Kidney epithelial cell (primary cell): ENCODE results near the gene CFD. TPM values are rescaled to one million over a fixed set of nuclear protein-coding genes. Genes with fewer than 3 reads are reported as not detected.

ENCODE experiments used
- DNase-seq: peaks from one replicate; pipeline ENCODE4 v3.0.0-alpha.2; 2010; ENCODE audit warnings: low read depth
- H3K27me3 ChIP-seq: 2 replicates; pipeline ENCODE4 v1.6.0; 2011; ENCODE audit warnings: low read length; ENCODE audit not compliant: control insufficient read depth, insufficient read depth
- H3K36me3 ChIP-seq: 2 replicates; pipeline ENCODE4 v1.5.1; 2011; ENCODE audit warnings: low read length; ENCODE audit not compliant: control insufficient read depth, insufficient read depth
- H3K4me3 ChIP-seq: 2 replicates; pipeline ENCODE4 v1.5.1; 2011; ENCODE audit warnings: low read depth, mild to moderate bottlenecking, control low read depth, low read length
- CTCF ChIP-seq: IDR thresholded peaks from 2 replicates; pipeline ENCODE4 v1.5.1; 2011; ENCODE audit warnings: mild to moderate bottlenecking, moderate library complexity, low read length, control low read depth, inconsistent platforms; ENCODE audit not compliant: insufficient read depth, poor library complexity, severe bottlenecking
- total RNA-seq: library from RNA; depleted of rRNA; stranded (reverse); fragments of >200 nt; gene quantifications from 2 replicates; pipeline ENCODE4 v1.2.3, GENCODE V29; 2015

Gene CFD
- total RNA-seq, 1 donor from 2014 or later, result 1.3 TPM

GRCh38 chr19:879711-880438 is 20.4 kb downstream of the CFD start:
- Histone ChIP-seq H3K27me3 (no peaks in the 10 kb centered on the region), H3K36me3 (no peaks in the 10 kb centered on the region)
- TF ChIP-seq CTCF, result no peak

GRCh38 chr19:881385-882071 is 22.1 kb downstream of the CFD start:
- no peaks in the 10 kb centered on the region for H3K36me3 ChIP-seq
- no peaks in the 10 kb centered on the region for H3K27me3 ChIP-seq
- DNase-seq, result no peak
- no peak overlapping the region for H3K4me3 ChIP-seq
- no peak for TF ChIP-seq CTCF

More at GRCh38 chr19:879711-880438, 20.4 kb downstream of the CFD start:
- H3K4me3 ChIP-seq, result no peak overlapping the region
- DNase-seq, result no peak

GRCh38 chr19:882871-883497 is 23.5 kb downstream of the CFD start:
- no peaks in the 10 kb centered on the region for H3K36me3 ChIP-seq
- DNase-seq, result no peak
- TF ChIP-seq CTCF, result no peak
- H3K4me3 ChIP-seq, result no peak overlapping the region
- no peaks in the 10 kb centered on the region for H3K27me3 ChIP-seq

GRCh38 chr19:883661-884211 is 24.3 kb downstream of the CFD start:
- no peak for DNase-seq
- TF ChIP-seq CTCF, result peak; percentile 22
- no peaks in the 10 kb centered on the region for H3K36me3 ChIP-seq
- no peak overlapping the region for H3K4me3 ChIP-seq
- H3K27me3 ChIP-seq, result no peaks in the 10 kb centered on the region

- no peak overlapping the region for H3K4me3 ChIP-seq
- no peak for TF ChIP-seq CTCF
- H3K27me3 ChIP-seq, result no peaks in the 10 kb centered on the region
- H3K36me3 ChIP-seq, result no peaks in the 10 kb centered on the region
- DNase-seq, result no peak
Measured at GRCh38 chr19:884420-885211, 25.2 kb downstream of the CFD start.
